Measurements from ENCODE around the gene RAPSN.

RAPSN gene

GRCh38 chr11:47390422-47390760 lies 58.5 kb downstream of the RAPSN start:
- no peak for DNase-seq (ENCODE audit: low read depth, low spot score)

DNA sequence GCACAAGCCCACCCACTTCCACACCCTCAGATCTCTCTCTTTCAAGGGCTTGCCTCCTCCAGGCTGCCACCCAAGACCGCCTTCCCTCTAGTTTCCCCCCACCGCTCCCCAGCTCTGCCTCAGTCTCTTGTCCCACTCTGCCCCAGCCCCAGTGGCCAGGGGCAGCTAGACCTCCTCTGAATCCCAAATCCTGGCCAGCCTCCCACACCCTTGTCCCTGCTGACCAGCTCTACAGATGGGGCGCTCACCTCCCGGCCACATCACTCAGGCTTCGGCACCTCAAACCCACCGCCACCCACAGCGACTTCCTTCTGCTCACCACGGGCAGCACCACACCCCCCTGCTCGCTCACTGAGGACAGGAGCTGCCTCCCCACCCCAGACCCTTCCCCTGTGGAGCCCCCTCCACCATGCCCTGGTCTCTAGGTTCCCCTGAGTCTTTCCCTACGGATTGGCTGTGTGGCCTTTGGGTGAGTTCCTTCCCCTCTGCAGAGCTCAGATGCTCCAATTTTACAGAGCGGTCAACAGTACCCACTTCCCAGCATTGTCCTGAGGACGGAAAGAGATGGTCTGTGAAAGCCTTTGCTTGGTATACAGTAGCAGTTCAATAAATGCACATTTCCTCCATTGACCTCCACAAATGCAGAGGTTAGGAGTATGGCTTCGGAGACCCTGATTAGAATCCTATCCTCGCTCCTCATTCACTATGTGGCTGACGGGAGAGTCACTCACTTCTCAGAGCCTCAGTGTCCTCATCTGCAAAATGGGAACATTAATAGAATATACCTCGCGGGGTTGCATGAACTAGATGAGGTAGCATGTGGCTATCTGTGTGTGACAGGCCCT lies 59.1 kb downstream of the RAPSN start:
- DNase-seq (ENCODE audit: low read depth, low spot score): no peak

DNA sequence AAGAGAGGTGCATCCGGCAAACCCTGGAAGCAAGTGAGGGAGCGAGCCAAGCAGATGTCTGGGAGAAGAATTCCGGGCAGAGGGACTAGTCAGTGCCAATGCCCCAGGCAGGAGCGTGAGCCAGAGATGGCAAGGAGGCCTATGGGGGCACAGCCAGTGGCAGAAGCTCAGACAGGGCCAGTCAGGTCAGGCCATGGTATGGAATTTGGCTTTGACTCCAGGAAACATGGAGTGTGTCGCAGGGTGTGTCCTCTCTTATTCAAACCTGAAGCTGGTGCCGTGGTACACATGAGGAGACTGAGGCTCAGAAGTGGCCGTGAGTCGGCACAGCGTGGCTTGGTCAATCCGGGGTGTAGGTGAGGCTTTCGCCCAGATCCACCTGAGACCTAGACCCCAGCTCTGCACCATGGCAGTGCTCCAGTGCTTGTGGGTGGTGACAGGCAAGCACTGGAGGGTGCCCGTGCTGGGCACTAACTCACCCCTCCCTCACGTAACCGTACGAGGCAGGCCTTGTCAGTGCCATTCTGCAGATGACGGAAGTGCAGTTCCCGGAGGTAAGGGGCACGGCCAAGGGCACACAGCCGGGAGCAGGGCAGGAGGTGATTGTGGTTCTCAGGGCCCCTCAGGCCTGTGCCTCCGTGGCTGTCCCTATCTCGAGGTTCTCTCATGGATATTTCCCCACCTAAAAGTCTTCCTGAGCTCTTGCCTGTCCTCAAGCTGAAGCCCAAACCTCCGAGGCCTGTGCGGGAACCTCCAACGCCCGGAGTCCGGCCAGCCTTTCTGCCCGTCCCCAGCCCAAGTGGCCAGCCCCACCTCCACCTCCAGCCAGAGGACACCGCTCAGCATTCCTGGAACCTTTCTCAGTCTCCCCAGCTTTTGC lies 60.0 kb downstream of the RAPSN start:
- no peak for DNase-seq (ENCODE audit: low read depth, low spot score)

GRCh38 chr11:47387944-47388696 lies 60.8 kb downstream of the RAPSN start:
- DNase-seq (ENCODE audit: low read depth, low spot score): no peak
